HG03457 (cell line): ENCODE results near the gene MYH8.

Experiments used
- ATAC-seq: cut with Tn5 transposase; IDR thresholded peaks from one replicate; pipeline ENCODE4 v1.9.1; 2021; ENCODE audit warnings: moderate number of reproducible peaks; ENCODE audit not compliant: unreplicated experiment

The MYH8 gene

DNA sequence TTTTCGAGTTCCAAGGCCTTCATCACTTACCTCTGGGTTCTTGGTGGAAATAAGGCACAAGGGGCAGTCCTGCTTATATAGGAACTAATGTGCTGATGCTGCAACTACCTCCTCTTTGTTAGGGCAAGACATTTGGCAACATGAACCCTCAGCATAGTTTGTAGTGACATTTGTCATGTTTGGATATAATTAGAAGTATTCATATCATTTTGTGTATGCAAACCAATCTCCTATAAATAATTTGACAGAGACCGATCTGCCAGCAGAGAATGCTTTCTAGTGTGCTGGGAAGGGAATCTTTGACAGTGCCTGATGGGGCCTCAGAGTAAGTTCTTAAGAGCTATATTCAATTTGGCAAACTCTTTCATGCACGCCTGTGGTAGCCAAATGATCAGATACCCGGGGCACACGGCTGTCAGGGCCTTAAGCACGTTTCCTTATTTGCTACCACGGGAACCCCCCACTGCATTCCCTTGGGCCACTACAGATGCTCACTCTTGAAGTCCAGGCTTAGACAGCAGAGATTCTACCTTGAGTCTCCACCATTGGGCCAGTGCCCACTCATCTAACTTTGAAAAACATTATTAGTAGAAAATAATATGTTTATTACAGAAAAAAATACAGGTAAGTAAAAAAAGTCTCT, at the start of gene MYH8:
TSS of gene MYH8 (minus strand) at position 51 of the 643 bp plus-strand sequence. CDS start 1,723 bp downstream, outside the sequence.
- ATAC-seq: no peak

DNA sequence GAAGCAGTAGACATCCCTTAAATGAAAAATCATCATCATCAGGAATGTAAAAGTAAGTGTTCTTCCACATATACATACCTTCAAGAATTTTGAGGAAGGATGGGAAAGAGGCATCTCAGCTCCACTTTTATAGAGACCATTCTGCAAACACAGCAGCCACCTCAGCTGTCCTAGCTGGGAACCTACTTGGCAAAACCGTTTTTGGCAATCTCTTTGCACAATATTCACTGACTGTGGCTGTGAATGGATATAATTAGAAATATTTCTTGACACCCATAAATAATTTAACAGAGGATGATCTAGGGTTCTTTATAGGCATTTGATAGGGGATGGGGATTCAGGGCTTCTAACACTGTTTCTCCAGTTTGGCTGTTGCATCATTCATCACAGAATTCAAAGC, 47.7 kb upstream of the MYH8 start, which contains the start of gene MYH4:
TSS of gene MYH4 (minus strand) at position 101 of the 400 bp plus-strand sequence. CDS start 2,814 bp downstream, outside the sequence.
- ATAC-seq: no peak

DNA sequence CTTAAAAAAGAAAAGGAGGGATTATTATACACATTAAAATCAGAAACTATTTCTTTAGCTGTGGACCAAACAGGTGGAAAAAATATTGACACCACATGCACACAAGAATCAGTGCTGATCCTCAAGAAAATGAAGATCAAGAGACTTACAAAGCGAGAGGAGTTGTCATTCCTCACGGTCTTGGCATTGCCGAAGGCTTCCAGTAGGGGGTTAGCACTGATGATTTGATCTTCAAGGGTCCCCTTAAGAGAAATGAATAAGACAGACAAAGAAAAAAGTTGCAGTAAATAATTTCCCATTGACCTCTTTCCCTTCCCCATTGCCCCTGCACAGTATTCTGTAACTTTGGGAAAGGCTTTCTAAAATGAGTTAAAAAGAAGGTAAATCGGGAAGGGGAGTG, 41.7 kb upstream of the MYH8 start:
- no peak for ATAC-seq

DNA sequence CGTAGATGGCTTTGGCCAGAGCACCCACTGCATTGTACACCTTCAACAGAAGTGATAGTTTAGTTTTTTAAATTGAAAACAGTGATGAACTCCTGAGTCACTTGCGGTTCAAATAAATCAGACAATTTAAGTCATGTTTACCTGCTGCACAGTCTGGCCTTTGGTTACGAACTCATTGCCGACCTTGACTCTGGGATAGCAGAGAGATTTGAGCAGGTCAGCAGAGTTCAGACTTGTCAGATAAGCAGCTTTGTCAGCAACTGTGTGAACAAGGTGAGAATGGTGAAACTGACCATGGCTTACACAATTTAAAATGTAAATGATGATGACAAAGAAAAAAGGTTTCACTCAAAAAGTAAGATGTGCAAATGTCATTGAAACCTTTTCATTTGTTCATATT, 38.3 kb upstream of the MYH8 start:
- ATAC-seq: no peak

DNA sequence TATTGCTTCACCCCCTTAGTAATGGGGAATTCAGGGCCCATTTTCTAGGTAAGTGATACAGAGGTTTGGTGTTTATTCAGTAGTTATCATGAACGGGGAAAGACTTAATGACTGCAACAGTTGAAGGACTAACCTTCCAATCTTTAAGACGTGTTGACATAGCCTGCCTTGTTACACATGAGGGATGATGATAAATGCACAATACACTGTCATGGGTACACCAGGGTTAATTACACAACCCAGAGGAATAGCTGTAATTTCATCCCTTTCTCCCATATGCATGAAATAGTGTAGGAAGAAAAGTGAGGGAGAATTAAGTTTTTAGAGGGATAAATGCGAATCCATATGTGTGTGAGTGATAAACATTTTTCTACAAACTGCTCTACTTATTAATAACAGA, 37.0 kb upstream of the MYH8 start:
- ATAC-seq: no peak

DNA sequence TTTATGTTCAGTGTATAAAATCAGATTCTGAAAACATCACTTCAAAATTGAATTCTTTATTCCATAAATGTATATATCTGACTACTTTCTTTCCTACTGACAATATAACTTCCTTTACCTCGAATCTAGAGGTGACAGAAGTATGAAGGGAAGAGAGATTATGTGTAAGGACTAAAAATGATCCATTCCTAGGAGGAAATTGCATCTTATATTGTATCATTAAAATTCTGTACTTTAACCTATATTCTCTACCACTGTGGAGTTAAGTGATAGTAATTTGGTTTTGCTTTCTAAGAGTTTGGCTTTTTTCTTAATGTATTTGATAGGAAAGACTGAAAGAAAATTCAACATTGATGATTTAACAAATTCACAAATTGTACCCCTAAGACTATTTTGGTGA, 36.2 kb upstream of the MYH8 start:
- no peak for ATAC-seq

DNA sequence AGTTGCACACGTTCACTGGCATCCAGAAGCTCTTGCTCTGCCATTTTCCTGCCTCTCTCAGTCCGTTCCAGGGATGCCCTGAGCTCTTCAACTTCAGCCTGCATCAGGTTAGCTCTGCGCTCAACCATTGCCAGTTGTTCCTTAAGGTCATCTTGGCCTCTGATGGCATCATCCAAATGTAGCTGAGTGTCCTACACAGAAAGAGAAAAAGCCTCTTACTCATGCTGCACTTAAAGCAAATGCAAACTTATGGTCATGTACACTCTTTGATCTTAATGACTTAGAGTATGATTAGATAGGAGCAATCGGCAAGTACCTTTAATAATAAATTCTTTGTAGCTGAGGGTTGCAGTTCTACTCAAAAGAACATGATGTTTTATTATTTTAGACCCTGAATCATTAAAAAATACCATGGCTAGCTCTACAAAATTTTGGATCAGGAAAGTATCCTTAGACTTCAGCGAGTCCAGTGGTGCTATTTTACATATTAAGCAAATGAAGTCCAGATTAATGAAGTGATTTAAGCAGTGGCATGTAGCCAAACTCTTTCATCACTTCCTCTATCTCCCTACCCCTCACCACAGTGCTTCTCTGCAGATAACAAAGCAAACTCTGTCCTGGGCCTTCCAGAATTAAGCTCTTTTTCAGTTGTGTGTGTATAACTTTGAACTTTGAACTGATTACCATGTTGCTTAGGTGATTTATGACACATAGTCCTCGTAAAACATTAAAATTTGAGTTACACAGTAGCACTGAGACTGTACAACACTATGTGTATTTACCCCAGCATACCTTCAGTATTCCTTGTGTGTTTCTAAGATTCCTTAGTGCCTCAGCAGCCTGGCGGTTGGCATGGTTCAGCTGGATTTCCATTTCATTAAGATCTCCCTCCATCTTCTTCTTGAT, 25.5 kb upstream of the MYH8 start:
- no peak for ATAC-seq

DNA sequence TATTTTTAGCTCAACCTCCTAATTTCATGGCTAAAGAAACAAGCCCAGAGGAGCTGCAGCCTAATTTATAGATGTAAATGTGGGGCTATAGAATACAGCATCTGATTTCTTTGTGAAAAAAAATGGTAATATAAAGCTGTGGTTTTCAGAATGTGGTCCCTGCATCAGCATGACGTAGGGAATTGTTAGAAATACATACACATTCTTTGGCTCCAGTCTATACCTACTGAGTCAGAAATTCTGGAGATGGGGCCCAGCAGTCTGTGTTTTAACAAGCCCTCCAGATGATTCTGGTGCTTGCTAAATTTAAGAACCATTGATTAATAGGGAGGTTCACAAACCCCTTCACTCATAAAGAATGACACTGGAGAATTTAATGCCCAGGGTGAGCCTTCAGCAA, 18.1 kb upstream of the MYH8 start:
- ATAC-seq: no peak

- ATAC-seq: no peak
Observed at GRCh38 chr17:10435096-10435495, 13.3 kb upstream of the MYH8 start.

- ATAC-seq: no peak
Observed at GRCh38 chr17:10429421-10430045, 7.8 kb upstream of the MYH8 start.

DNA sequence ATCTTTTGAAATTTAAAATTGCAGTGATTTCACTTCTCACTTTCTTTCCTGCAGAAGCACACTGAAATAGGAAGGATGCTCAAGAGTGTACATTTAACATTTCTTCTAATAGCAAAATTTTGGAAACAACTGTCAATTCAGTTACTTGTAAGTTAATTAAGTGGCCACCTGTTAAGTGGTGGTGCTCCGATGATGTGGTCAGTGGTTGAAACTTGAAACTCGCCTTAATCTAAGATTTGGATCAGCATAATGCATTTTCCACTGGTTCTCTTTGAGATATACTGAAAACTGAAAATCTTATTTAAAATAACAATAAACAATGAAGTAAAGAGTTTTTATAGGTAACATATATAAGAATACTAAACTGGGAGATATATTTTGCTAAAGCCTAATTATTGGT, 7.0 kb upstream of the MYH8 start:
- no peak for ATAC-seq

DNA sequence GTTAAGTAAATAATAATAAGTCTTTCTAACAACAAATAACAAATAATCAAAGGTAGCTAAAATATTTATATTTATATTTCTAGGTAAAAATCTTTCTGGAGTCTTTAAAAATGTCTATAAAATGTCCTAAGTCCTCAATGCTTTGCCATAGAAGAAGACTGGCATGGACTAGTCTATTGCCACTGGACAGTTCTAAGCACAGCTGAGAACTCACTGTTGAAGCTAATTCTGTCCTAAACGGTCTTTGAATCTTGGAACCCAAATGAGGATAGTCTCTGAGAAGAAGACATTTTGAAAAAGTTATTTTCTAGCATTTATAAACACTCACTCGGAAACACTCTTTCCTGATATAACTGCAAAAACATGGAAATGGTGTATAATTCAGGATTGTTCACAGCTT, 539 bp downstream of the MYH8 start:
- no peak for ATAC-seq

- no peak for ATAC-seq
Observed at GRCh38 chr17:10420811-10421210, 939 bp downstream of the MYH8 start.

DNA sequence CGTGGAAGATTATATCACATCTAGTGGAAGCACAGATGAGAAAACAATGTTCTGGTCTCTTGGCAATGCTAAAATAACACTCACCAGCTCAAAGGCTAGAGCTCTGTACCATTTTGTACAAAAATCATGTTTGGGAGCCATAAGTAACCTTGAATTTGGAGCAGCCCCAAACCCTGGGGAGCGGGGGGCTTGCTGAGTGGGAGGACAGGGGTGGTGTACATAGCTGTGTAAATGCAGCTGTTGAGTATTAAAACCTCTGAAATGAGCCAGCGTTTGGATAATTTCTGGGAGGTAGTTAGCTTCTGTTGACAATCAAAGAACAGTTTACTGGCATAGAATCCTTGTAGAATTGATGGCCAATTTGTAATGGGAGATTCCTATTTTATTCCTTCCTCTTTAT, 4.3 kb downstream of the MYH8 start:
- ATAC-seq: no peak

GRCh38 chr17:10415161-10415560, 6.6 kb downstream of the MYH8 start:
- no peak for ATAC-seq

- ATAC-seq: no peak
Observed at GRCh38 chr17:10403589-10403988, 18.2 kb downstream of the MYH8 start.

GRCh38 chr17:10398352-10398751, 23.4 kb downstream of the MYH8 start:
- no peak for ATAC-seq

DNA sequence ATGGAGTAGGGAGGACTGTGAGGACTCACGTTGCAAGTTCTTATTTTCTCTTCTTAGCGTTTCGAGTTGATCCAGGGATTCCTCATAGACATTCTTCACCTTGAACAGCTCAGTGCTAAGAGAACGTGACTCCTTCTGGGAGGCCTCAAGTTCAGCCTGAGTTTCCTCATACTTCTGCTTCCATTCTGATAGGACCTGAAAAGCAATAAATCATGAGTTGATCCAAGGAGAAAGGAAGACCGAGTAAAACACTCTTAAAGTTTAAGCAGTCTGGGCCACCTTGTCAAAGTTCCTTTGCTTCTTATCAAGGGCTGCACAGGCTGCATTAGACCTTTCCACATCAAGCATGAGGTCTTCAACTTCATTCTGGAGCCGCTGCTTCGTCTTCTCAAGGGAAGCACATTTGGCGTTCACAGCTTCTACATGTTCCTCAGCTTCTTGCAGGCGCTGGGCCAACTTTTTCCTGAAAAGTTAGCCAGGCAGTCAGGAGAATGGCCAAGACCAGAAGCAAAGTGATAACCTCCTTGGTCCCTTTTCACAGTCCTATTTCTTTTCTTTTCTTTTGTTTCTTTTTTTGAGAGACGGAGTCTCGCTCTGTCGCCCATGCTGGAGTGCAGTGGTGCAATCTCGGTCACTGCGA, 25.1 kb downstream of the MYH8 start:
- no peak for ATAC-seq

GRCh38 chr17:10394201-10394887, 27.4 kb downstream of the MYH8 start:
- ATAC-seq: no peak

DNA sequence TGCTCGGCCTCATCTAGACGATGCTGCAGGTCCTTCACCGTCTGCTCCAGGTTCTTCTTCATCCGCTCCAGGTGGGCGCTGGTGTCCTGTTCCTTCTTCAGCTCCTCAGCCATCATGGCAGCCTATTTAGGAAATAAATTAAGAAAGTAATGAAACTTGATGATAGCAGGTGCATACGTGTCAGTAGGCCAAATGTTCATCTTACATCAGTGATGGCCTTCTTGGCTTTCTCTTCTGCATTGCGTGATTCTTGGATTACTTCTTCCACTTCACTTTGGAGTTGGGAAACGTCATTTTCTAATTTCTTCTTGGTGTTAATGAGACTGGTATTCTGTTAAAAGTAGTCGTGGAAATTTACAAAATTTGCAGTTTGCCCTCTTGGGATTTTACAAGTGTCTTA, 28.9 kb downstream of the MYH8 start:
- no peak for ATAC-seq

- ATAC-seq: no peak
Observed at GRCh38 chr17:10385871-10386270, 35.9 kb downstream of the MYH8 start.
